WTC11 (cell line): Measurements from ENCODE around the gene CCDC34.

Source experiments
- CTCF ChIP-seq: fragments of 200-600 bp; IDR thresholded peaks from 2 replicates; pipeline ENCODE4 v1.8.0; 2022; ENCODE audit warnings: antibody characterized with exemption
- ELF4 ChIP-seq: sonication (generic); formaldehyde crosslinking; IDR thresholded peaks from 2 replicates; pipeline ENCODE4 v1.8.1; 2022; ENCODE audit warnings: low read depth, mild to moderate bottlenecking, moderate library complexity, missing genetic modification reagents
- ESRRA ChIP-seq: sonication (generic); formaldehyde crosslinking; IDR thresholded peaks from 2 replicates; pipeline ENCODE4 v1.8.1; 2022; ENCODE audit warnings: mild to moderate bottlenecking, missing genetic modification reagents, borderline replicate concordance
- JUN ChIP-seq: sonication (generic); formaldehyde crosslinking; IDR thresholded peaks from 2 replicates; pipeline ENCODE4 v1.8.0; 2023; ENCODE audit warnings: mild to moderate bottlenecking, missing genetic modification reagents
- MYBL2 ChIP-seq: sonication (generic); formaldehyde crosslinking; IDR thresholded peaks from 2 replicates; pipeline ENCODE4 v1.8.1; 2023; ENCODE audit warnings: mild to moderate bottlenecking, moderate library complexity, missing genetic modification reagents
- NR3C1 ChIP-seq: sonication (generic); formaldehyde crosslinking; conservative IDR thresholded peaks from 2 replicates; pipeline ENCODE4 v1.8.1; 2023; ENCODE audit warnings: low read depth, mild to moderate bottlenecking, missing genetic modification reagents
- TCF7 ChIP-seq: sonication (generic); formaldehyde crosslinking; IDR thresholded peaks from 2 replicates; pipeline ENCODE4 v1.8.0; 2022; ENCODE audit warnings: mild to moderate bottlenecking, low read depth, missing genetic modification reagents, moderate library complexity
- TEAD1 ChIP-seq: sonication (generic); formaldehyde crosslinking; IDR thresholded peaks from 2 replicates; pipeline ENCODE4 v1.8.0; 2022; ENCODE audit warnings: mild to moderate bottlenecking, missing genetic modification reagents
- TP53 ChIP-seq: sonication (generic); formaldehyde crosslinking; IDR thresholded peaks from 2 replicates; pipeline ENCODE4 v1.8.1; 2023; ENCODE audit warnings: mild to moderate bottlenecking, missing genetic modification reagents
- ZNF121 ChIP-seq: sonication (generic); formaldehyde crosslinking; IDR thresholded peaks from 2 replicates; pipeline ENCODE4 v1.8.0; 2023; ENCODE audit warnings: missing genetic modification reagents
- ZNF232 ChIP-seq: sonication (generic); formaldehyde crosslinking; IDR thresholded peaks from 2 replicates; pipeline ENCODE4 v1.8.0; 2022; ENCODE audit warnings: mild to moderate bottlenecking, missing genetic modification reagents
- ZNF317 ChIP-seq: sonication (generic); formaldehyde crosslinking; IDR thresholded peaks from 2 replicates; pipeline ENCODE4 v1.8.1; 2023; ENCODE audit warnings: low read depth, mild to moderate bottlenecking, moderate library complexity, missing genetic modification reagents, borderline replicate concordance
- TF ChIP-seq, protein P1 (sequence below): fragments of 250-450 bp; sonication (Bioruptor Pico); IDR thresholded peaks from 2 replicates; pipeline ENCODE4 v2.1.2; 2022; ENCODE audit warnings: mild to moderate bottlenecking, moderate library complexity
- TF ChIP-seq, protein P2 (sequence below): sonication (generic); formaldehyde crosslinking; IDR thresholded peaks from 2 replicates; pipeline ENCODE4 v1.8.0; 2023; ENCODE audit warnings: missing genetic modification reagents, mild to moderate bottlenecking, borderline replicate concordance

- no peak for TF ChIP-seq TEAD1 (CRISPR knock-in tag)
- TF ChIP-seq NR3C1 (CRISPR knock-in tag) = no peak
- TF ChIP-seq CTCF = no peak
- TF ChIP-seq, protein P1, sequence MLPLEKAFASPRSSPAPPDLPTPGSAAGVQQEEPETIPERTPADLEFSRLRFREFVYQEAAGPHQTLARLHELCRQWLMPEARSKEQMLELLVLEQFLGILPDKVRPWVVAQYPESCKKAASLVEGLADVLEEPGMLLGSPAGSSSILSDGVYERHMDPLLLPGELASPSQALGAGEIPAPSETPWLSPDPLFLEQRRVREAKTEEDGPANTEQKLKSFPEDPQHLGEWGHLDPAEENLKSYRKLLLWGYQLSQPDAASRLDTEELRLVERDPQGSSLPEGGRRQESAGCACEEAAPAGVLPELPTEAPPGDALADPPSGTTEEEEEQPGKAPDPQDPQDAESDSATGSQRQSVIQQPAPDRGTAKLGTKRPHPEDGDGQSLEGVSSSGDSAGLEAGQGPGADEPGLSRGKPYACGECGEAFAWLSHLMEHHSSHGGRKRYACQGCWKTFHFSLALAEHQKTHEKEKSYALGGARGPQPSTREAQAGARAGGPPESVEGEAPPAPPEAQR (CRISPR knock-in tag) = no peak
- no peak for TF ChIP-seq ZNF121
- no peak for TF ChIP-seq MYBL2 (CRISPR knock-in tag)
- TF ChIP-seq ZNF317 = no peak
- no peak for TF ChIP-seq ELF4 (CRISPR knock-in tag)
- TF ChIP-seq TCF7 (CRISPR knock-in tag) = no peak
- TF ChIP-seq JUN = no peak
- TF ChIP-seq, protein P2, sequence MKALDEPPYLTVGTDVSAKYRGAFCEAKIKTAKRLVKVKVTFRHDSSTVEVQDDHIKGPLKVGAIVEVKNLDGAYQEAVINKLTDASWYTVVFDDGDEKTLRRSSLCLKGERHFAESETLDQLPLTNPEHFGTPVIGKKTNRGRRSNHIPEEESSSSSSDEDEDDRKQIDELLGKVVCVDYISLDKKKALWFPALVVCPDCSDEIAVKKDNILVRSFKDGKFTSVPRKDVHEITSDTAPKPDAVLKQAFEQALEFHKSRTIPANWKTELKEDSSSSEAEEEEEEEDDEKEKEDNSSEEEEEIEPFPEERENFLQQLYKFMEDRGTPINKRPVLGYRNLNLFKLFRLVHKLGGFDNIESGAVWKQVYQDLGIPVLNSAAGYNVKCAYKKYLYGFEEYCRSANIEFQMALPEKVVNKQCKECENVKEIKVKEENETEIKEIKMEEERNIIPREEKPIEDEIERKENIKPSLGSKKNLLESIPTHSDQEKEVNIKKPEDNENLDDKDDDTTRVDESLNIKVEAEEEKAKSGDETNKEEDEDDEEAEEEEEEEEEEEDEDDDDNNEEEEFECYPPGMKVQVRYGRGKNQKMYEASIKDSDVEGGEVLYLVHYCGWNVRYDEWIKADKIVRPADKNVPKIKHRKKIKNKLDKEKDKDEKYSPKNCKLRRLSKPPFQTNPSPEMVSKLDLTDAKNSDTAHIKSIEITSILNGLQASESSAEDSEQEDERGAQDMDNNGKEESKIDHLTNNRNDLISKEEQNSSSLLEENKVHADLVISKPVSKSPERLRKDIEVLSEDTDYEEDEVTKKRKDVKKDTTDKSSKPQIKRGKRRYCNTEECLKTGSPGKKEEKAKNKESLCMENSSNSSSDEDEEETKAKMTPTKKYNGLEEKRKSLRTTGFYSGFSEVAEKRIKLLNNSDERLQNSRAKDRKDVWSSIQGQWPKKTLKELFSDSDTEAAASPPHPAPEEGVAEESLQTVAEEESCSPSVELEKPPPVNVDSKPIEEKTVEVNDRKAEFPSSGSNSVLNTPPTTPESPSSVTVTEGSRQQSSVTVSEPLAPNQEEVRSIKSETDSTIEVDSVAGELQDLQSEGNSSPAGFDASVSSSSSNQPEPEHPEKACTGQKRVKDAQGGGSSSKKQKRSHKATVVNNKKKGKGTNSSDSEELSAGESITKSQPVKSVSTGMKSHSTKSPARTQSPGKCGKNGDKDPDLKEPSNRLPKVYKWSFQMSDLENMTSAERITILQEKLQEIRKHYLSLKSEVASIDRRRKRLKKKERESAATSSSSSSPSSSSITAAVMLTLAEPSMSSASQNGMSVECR (CRISPR knock-in tag) = no peak
- no peak for TF ChIP-seq ZNF232
- no peak for TF ChIP-seq TP53 (CRISPR knock-in tag)
- no peak for TF ChIP-seq ESRRA
Observed at GRCh38 chr11:27403195-27403594, 40.2 kb upstream of the CCDC34 start.
